Neural progenitor cell (in vitro differentiated cells): ENCODE results near the gene NDNF.

ENCODE experiments used
- CTCF ChIP-seq: fragments of 200-600 bp; sonication (generic); IDR thresholded peaks from 2 replicates; pipeline ENCODE4 v1.5.1; 2017; ENCODE audit warnings: antibody characterized with exemption, mild to moderate bottlenecking
- EZH2 ChIP-seq: fragments of 200-600 bp; sonication (generic); IDR thresholded peaks from 2 replicates; pipeline ENCODE4 v1.6.1; 2017; ENCODE audit warnings: antibody characterized with exemption, mild to moderate bottlenecking, moderate library complexity
- EZH2phosphoT487 ChIP-seq: fragments of 200-600 bp; sonication (generic); IDR thresholded peaks from 2 replicates; pipeline ENCODE4 v1.6.1; 2017; ENCODE audit warnings: antibody characterized with exemption

GRCh38 chr4:121073672-121074381, 1.5 kb upstream of the NDNF start:
- TF ChIP-seq CTCF = no peak
- TF ChIP-seq EZH2phosphoT487 = no peak
- no peak for TF ChIP-seq EZH2
